Osteocyte (in vitro differentiated cells): ENCODE measurements around the gene TNFAIP8L2. TPM values are rescaled to one million over a fixed set of nuclear protein-coding genes. Genes with fewer than 3 reads are reported as not detected.

Experiments used
- DNase-seq: peaks from one replicate; pipeline ENCODE4 v3.0.0; 2021; ENCODE audit warnings: mixed read lengths; ENCODE audit not compliant: unreplicated experiment; ENCODE audit errors: extremely low spot score
- H3K27ac Mint-ChIP-seq: one replicate; pipeline ENCODE4 v1.8.0; 2021; ENCODE audit warnings: mild to moderate bottlenecking, mixed read lengths; ENCODE audit not compliant: unreplicated experiment
- H3K27me3 Mint-ChIP-seq: one replicate; pipeline ENCODE4 v1.8.0; 2021; ENCODE audit warnings: mixed read lengths; ENCODE audit not compliant: unreplicated experiment
- H3K36me3 Mint-ChIP-seq: one replicate; pipeline ENCODE4 v1.8.0; 2021; ENCODE audit warnings: mixed read lengths; ENCODE audit not compliant: unreplicated experiment
- H3K4me1 Mint-ChIP-seq: one replicate; pipeline ENCODE4 v1.8.0; 2021; ENCODE audit warnings: mixed read lengths; ENCODE audit not compliant: unreplicated experiment
- H3K4me3 Mint-ChIP-seq: one replicate; pipeline ENCODE4 v1.8.0; 2021; ENCODE audit warnings: mild to moderate bottlenecking, moderate library complexity, mixed read lengths; ENCODE audit not compliant: unreplicated experiment
- H3K9me3 Mint-ChIP-seq: one replicate; pipeline ENCODE4 v1.8.0; 2021; ENCODE audit warnings: mixed read lengths; ENCODE audit not compliant: unreplicated experiment
- CTCF ChIP-seq: fragments of 200-600 bp; sonication (generic); IDR thresholded peaks from 2 replicates; pipeline ENCODE4 v1.5.0; 2021; ENCODE audit warnings: antibody characterized with exemption, mild to moderate bottlenecking, moderate library complexity
- total RNA-seq: library from RNA; stranded (reverse); gene quantifications from 2 replicates; pipeline ENCODE4 v1.2.1, GENCODE V29; 2021

Gene TNFAIP8L2
- total RNA-seq, 1 donor from 2014 or later, result not detected

GRCh38 chr1:151142411-151143056, 13.9 kb upstream of the TNFAIP8L2 start:
- TF ChIP-seq CTCF, result no peak
- Mint-ChIP-seq H3K27ac (no peak overlapping the region), H3K4me1 (peaks cover 32% of the 10 kb centered on the region), H3K4me3 (no peak overlapping the region), H3K36me3 (peaks cover 5% of the 10 kb centered on the region), H3K27me3 (no peaks in the 10 kb centered on the region), H3K9me3 (no peaks in the 10 kb centered on the region)
- DNase-seq, result no peak

DNA sequence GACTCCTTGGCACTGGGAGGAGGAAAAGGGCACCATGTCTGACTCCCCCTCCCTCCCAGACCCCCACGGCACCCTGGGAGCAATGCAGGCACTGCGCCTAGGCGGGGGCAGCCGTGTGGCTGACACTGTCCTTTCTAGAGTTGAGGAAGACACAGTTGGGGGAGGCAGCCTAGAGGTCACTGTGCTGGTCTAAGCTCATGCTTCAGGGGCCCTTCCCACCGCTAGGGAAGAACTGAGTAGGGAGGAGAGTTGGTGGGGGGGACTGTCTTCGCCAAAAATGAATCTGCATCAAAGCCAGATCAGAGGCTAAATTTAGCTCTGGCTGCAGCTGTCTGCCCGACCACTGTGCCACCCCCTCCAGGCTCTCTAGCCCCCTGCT, 13.4 kb upstream of the TNFAIP8L2 start:
- no peak overlapping the region for H3K27ac Mint-ChIP-seq
- H3K4me1 Mint-ChIP-seq, result peaks cover 35% of the 10 kb centered on the region
- DNase-seq, result no peak
- no peaks in the 10 kb centered on the region for H3K27me3 Mint-ChIP-seq
- H3K4me3 Mint-ChIP-seq, result no peak overlapping the region
- H3K36me3 Mint-ChIP-seq, result peaks cover 5% of the 10 kb centered on the region
- H3K9me3 Mint-ChIP-seq, result no peaks in the 10 kb centered on the region
- TF ChIP-seq CTCF, result no peak

- Mint-ChIP-seq H3K36me3 (peaks cover 6% of the 10 kb centered on the region), H3K27ac (no peak overlapping the region), H3K9me3 (no peaks in the 10 kb centered on the region), H3K4me1 (peaks cover 35% of the 10 kb centered on the region), H3K27me3 (no peaks in the 10 kb centered on the region), H3K4me3 (no peak overlapping the region)
- no peak for TF ChIP-seq CTCF
- no peak for DNase-seq
These were observed 12.5 kb upstream of the TNFAIP8L2 start for GRCh38 chr1:151143986-151144385.

DNA sequence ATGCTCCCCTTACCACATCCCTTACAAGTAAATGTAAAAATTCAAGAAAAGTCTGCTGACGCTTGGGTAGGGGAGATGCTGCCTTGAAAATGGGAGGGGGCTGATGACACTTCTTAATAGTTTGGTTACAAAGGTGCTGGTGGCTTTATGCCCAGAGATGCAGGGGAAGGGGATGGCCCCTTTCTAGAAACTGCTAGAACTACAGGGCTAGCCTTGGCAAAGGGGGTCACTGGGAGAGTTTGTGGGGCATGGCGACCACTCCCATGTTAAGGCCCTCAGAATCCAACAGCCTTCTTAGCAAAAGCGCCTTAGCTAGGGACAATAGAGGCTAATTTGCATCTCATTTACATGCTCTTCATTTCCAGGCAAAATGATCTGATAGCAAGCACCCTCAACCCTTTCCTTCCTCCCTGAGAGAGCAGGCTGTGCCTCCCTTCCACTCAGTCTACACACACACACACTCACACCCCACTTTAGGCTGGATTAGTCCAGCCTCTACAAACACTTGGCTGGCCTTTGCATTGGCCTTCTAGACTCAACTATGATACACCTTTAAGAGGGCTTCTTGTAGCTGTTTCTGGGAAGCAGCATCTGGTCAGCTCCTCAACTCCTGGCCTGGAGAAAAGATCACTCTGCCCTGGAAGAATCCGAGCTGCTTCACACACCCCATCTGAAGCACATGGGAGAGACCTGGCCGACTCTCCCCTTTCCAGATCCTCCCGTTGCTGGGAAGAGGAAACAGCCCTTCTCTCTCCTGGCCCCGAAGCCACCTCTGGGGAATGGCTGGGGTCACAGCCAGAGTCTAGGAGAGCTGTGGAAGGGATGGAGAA, 11.8 kb upstream of the TNFAIP8L2 start:
- H3K9me3 Mint-ChIP-seq, result no peaks in the 10 kb centered on the region
- peaks cover 5% of the 10 kb centered on the region for H3K36me3 Mint-ChIP-seq
- no peak for TF ChIP-seq CTCF
- H3K27ac Mint-ChIP-seq, result no peak overlapping the region
- H3K4me1 Mint-ChIP-seq, result peaks cover 35% of the 10 kb centered on the region
- no peaks in the 10 kb centered on the region for H3K27me3 Mint-ChIP-seq
- no peak for DNase-seq
- H3K4me3 Mint-ChIP-seq, result peak overlapping the region; percentile 89

- no peaks in the 10 kb centered on the region for H3K9me3 Mint-ChIP-seq
- TF ChIP-seq CTCF, result no peak
- peaks cover 35% of the 10 kb centered on the region for H3K4me1 Mint-ChIP-seq
- H3K27me3 Mint-ChIP-seq, result no peaks in the 10 kb centered on the region
- peak overlapping the region; percentile 89 for H3K4me3 Mint-ChIP-seq
- H3K36me3 Mint-ChIP-seq, result peaks cover 3% of the 10 kb centered on the region
- DNase-seq, result peak; percentile 83
- no peak overlapping the region for H3K27ac Mint-ChIP-seq
These were observed 11.0 kb upstream of the TNFAIP8L2 start for GRCh38 chr1:151145304-151146071.
